Endothelial cell (in vitro differentiated cells): ENCODE data around the gene SYNPO. TPM values are rescaled to one million over a fixed set of nuclear protein-coding genes. Genes with fewer than 3 reads are reported as not detected.
A peak's percentile ranks its signal among the peaks of the same experiment; 100 is the strongest.

Experiments used
- DNase-seq: peaks from one replicate; pipeline ENCODE4 v3.0.0; 2021; ENCODE audit warnings: low spot score
- H3K27ac Mint-ChIP-seq: one replicate; pipeline ENCODE4 v1.8.0; 2021; ENCODE audit warnings: mixed read lengths, inconsistent platforms; ENCODE audit not compliant: unreplicated experiment
- H3K27me3 Mint-ChIP-seq: one replicate; pipeline ENCODE4 v1.8.0; 2021; ENCODE audit warnings: mild to moderate bottlenecking, moderate library complexity, mixed read lengths, inconsistent platforms; ENCODE audit not compliant: unreplicated experiment
- H3K36me3 Mint-ChIP-seq: one replicate; pipeline ENCODE4 v1.8.0; 2021; ENCODE audit warnings: mild to moderate bottlenecking, low read depth, mixed read lengths, inconsistent platforms; ENCODE audit not compliant: unreplicated experiment
- H3K4me1 Mint-ChIP-seq: one replicate; pipeline ENCODE4 v1.8.0; 2021; ENCODE audit warnings: mild to moderate bottlenecking, mixed read lengths, inconsistent platforms; ENCODE audit not compliant: unreplicated experiment
- H3K4me3 Mint-ChIP-seq: one replicate; pipeline ENCODE4 v1.8.0; 2021; ENCODE audit warnings: mild to moderate bottlenecking, mixed read lengths, inconsistent platforms; ENCODE audit not compliant: unreplicated experiment
- H3K9me3 Mint-ChIP-seq: one replicate; pipeline ENCODE4 v1.8.0; 2021; ENCODE audit warnings: mixed read lengths, inconsistent platforms; ENCODE audit not compliant: unreplicated experiment
- CTCF ChIP-seq: fragments of 200-600 bp; sonication (generic); IDR thresholded peaks from one replicate; pipeline ENCODE4 v1.5.0; 2021; ENCODE audit warnings: antibody characterized with exemption; ENCODE audit not compliant: unreplicated experiment
- total RNA-seq: library from RNA; stranded (reverse); fragmentation: NEBNext Ultra II Directional; extraction: Animal tissue kit (Norgen Biotek cat#: 25700); gene quantifications from one replicate; pipeline ENCODE4 v1.2.1, GENCODE V29; 2021; ENCODE audit not compliant: unreplicated experiment

Gene SYNPO
- total RNA-seq, 1 donor from 2014 or later: 94.3 TPM

- no peak for DNase-seq
- H3K9me3 Mint-ChIP-seq: no peaks in the 10 kb centered on the region
- H3K36me3 Mint-ChIP-seq: peaks cover 4% of the 10 kb centered on the region
- TF ChIP-seq CTCF: no peak
- peaks cover 3% of the 10 kb centered on the region for H3K27me3 Mint-ChIP-seq
- no peak overlapping the region for H3K4me3 Mint-ChIP-seq
- H3K27ac Mint-ChIP-seq: no peak overlapping the region
- peaks cover 15% of the 10 kb centered on the region for H3K4me1 Mint-ChIP-seq
Measured at GRCh38 chr5:150611026-150611425, 29.4 kb upstream of the SYNPO start.

- H3K27ac Mint-ChIP-seq: no peak overlapping the region
- peaks cover 4% of the 10 kb centered on the region for H3K36me3 Mint-ChIP-seq
- peaks cover 10% of the 10 kb centered on the region for H3K4me1 Mint-ChIP-seq
- H3K9me3 Mint-ChIP-seq: no peaks in the 10 kb centered on the region
- peaks cover 2% of the 10 kb centered on the region for H3K27me3 Mint-ChIP-seq
- H3K4me3 Mint-ChIP-seq: peak overlapping the region; percentile 0
- no peak for DNase-seq
- TF ChIP-seq CTCF: no peak
Measured at GRCh38 chr5:150612405-150612804, 28.1 kb upstream of the SYNPO start.

- Mint-ChIP-seq H3K27ac (no peak overlapping the region), H3K36me3 (peaks cover 4% of the 10 kb centered on the region), H3K4me1 (peaks cover 10% of the 10 kb centered on the region), H3K9me3 (no peaks in the 10 kb centered on the region), H3K27me3 (peaks cover 3% of the 10 kb centered on the region), H3K4me3 (no peak overlapping the region)
- TF ChIP-seq CTCF: no peak
- no peak for DNase-seq
Measured at GRCh38 chr5:150612905-150613670, 27.4 kb upstream of the SYNPO start.

GRCh38 chr5:150613991-150614660, 26.3 kb upstream of the SYNPO start:
- Mint-ChIP-seq H3K4me3 (no peak overlapping the region), H3K27ac (no peak overlapping the region), H3K36me3 (peaks cover 4% of the 10 kb centered on the region), H3K9me3 (no peaks in the 10 kb centered on the region), H3K27me3 (peaks cover 5% of the 10 kb centered on the region), H3K4me1 (peaks cover 12% of the 10 kb centered on the region)
- DNase-seq: no peak
- TF ChIP-seq CTCF: peak; percentile 31

- Mint-ChIP-seq H3K36me3 (peaks cover 4% of the 10 kb centered on the region), H3K4me3 (no peak overlapping the region), H3K27me3 (peaks cover 5% of the 10 kb centered on the region), H3K9me3 (no peaks in the 10 kb centered on the region), H3K4me1 (peaks cover 14% of the 10 kb centered on the region), H3K27ac (no peak overlapping the region)
- no peak for DNase-seq
- no peak for TF ChIP-seq CTCF
Measured at GRCh38 chr5:150614661-150615060, 25.8 kb upstream of the SYNPO start.
